ENCODE results near the gene IRF2BPL. TPM values are rescaled to one million over a fixed set of nuclear protein-coding genes. Genes with fewer than 3 reads are reported as not detected.

IRF2BPL gene
- total RNA-seq, 1 experiment from 2014 or later: 83.3 TPM

DNA sequence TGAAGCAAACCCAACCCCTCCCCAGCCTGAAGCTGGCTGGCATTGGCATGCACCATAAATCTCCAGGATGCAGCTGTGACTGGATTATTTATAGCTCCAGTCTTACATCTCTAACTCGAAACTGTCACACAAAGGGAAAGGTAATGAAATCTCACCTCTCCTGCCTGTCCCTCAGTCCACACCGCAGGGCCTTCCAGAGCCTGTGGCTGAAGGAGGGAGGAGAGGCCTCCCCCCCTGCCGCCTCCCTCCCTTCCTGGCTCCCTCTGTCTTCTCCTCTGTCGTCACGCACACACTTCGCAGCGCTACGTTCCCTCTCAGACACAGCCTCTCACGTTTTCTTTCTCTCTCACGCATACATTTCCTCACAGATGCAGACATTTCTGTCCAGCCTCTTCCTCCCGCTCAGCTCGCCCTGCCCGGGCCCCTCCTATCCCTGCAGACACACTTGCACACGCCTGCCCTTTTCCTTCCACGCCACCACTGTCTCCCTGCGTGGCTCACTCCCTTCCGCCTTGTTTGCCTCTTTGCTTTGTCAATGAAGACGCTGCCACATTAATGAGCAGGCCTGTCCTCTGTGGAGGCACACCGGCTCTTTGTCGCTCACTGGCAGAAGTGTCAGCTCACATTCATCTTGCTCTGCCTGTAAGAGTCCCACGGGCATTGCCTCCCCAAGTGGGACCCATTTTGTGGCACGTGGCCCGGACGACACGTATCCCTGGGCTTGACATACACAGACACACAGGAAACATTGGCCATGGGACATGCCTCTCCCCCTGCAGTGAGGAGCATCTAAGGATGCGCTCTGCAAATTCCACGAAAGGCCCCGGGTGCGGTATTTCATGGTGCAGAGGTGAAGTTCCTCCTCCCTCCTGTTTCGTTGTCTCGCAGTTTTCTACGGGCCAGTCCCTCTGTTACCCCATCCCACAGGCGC, 27.9 kb downstream of the IRF2BPL start:
- intact Hi-C loops (cut with micrococcal nuclease; ENCODE audit: unreplicated experiment) (no loop called here), in situ Hi-C loops (cut with HindIII; ENCODE audit: low pct_unique_long_range_greater_than_20kb, low sequenced_read_pairs) (no loop called here)
- DNase-seq (ENCODE audit: low read depth, low spot score) (no peak), ATAC-seq (peak; percentile 31; the same call in 1 of the 2 replicates)
- H3K4me1 ChIP-seq (ENCODE audit: control insufficient read depth, insufficient read depth, low read length): peaks cover 3% of the 10 kb centered on the region
- TF ChIP-seq SIN3A (IDR thresholded peaks at IDR 0.05; ENCODE audit: borderline replicate concordance, insufficient read depth, low read depth, low read length): no peak
- TF ChIP-seq, protein P1, sequence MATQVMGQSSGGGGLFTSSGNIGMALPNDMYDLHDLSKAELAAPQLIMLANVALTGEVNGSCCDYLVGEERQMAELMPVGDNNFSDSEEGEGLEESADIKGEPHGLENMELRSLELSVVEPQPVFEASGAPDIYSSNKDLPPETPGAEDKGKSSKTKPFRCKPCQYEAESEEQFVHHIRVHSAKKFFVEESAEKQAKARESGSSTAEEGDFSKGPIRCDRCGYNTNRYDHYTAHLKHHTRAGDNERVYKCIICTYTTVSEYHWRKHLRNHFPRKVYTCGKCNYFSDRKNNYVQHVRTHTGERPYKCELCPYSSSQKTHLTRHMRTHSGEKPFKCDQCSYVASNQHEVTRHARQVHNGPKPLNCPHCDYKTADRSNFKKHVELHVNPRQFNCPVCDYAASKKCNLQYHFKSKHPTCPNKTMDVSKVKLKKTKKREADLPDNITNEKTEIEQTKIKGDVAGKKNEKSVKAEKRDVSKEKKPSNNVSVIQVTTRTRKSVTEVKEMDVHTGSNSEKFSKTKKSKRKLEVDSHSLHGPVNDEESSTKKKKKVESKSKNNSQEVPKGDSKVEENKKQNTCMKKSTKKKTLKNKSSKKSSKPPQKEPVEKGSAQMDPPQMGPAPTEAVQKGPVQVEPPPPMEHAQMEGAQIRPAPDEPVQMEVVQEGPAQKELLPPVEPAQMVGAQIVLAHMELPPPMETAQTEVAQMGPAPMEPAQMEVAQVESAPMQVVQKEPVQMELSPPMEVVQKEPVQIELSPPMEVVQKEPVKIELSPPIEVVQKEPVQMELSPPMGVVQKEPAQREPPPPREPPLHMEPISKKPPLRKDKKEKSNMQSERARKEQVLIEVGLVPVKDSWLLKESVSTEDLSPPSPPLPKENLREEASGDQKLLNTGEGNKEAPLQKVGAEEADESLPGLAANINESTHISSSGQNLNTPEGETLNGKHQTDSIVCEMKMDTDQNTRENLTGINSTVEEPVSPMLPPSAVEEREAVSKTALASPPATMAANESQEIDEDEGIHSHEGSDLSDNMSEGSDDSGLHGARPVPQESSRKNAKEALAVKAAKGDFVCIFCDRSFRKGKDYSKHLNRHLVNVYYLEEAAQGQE (IDR thresholded peaks at IDR 0.05; ENCODE audit: insufficient read depth in 1 of 2, low read depth in 2 of 2, low read length in 1 of 2): no peak
- no peak for TF ChIP-seq POLR2AphosphoS5 (IDR thresholded peaks at IDR 0.05; ENCODE audit: low read depth, low read length)
- TF ChIP-seq, protein P2, sequence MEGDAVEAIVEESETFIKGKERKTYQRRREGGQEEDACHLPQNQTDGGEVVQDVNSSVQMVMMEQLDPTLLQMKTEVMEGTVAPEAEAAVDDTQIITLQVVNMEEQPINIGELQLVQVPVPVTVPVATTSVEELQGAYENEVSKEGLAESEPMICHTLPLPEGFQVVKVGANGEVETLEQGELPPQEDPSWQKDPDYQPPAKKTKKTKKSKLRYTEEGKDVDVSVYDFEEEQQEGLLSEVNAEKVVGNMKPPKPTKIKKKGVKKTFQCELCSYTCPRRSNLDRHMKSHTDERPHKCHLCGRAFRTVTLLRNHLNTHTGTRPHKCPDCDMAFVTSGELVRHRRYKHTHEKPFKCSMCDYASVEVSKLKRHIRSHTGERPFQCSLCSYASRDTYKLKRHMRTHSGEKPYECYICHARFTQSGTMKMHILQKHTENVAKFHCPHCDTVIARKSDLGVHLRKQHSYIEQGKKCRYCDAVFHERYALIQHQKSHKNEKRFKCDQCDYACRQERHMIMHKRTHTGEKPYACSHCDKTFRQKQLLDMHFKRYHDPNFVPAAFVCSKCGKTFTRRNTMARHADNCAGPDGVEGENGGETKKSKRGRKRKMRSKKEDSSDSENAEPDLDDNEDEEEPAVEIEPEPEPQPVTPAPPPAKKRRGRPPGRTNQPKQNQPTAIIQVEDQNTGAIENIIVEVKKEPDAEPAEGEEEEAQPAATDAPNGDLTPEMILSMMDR (IDR thresholded peaks at IDR 0.05): no peak
- no peak for TF ChIP-seq TCF7L2 (IDR thresholded peaks at IDR 0.05; ENCODE audit: low read depth, low read length)
- POLR2A ChIA-PET: no interaction called here
- H3K9me3 ChIP-seq (ENCODE audit: control insufficient read depth, insufficient read depth, low read depth, low read length): no peaks in the 10 kb centered on the region
- H3K27ac ChIP-seq (ENCODE audit: low read length): no peak overlapping the region
- BruUV-seq (replicated peaks): no TSS peak
- H3K27me3 ChIP-seq (ENCODE audit: control insufficient read depth, insufficient read depth, low read length): no peaks in the 10 kb centered on the region
- CTCF ChIA-PET: no interaction called here
- no peaks in the 10 kb centered on the region for H3K36me3 ChIP-seq (ENCODE audit: control insufficient read depth, insufficient read depth, low read length)
- no peak overlapping the region for H3K4me3 ChIP-seq (ENCODE audit: low read depth in 2 of 2, low read length in 2 of 2)

DNA sequence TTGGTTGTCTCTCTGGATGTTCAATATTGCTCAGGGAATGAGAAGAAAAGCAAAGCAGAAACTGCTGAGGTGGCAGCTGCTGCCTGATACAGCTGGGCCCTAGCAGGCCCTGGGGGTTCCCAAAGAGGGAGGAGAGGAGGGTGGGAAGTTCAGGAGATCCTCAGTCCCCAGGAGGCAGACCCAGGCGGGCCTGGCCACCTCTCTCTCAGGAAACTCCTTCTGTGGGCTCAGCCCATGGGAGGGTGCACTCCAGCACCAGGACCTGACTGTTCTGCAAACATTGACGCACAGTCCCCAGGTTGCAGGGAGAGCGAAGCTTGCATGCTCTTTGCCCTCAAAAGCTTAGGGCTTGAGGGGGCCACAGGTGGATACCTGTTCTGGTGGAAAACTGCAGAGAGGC, 29.6 kb downstream of the IRF2BPL start:
- no peak overlapping the region for H3K4me3 ChIP-seq (ENCODE audit: low read depth in 2 of 2, low read length in 2 of 2)
- no peaks in the 10 kb centered on the region for H3K4me1 ChIP-seq (ENCODE audit: control insufficient read depth, insufficient read depth, low read length)
- DNase-seq (ENCODE audit: low read depth, low spot score) (no peak), ATAC-seq (no peak)
- in situ Hi-C loops (cut with HindIII; ENCODE audit: low pct_unique_long_range_greater_than_20kb, low sequenced_read_pairs) (no loop called here), intact Hi-C loops (cut with micrococcal nuclease; ENCODE audit: unreplicated experiment) (no loop called here)
- no peaks in the 10 kb centered on the region for H3K36me3 ChIP-seq (ENCODE audit: control insufficient read depth, insufficient read depth, low read length)
- H3K27me3 ChIP-seq (ENCODE audit: control insufficient read depth, insufficient read depth, low read length): no peaks in the 10 kb centered on the region
- POLR2A ChIA-PET: no interaction called here
- no peaks in the 10 kb centered on the region for H3K9me3 ChIP-seq (ENCODE audit: control insufficient read depth, insufficient read depth, low read depth, low read length)
- TF ChIP-seq, protein P1 (IDR thresholded peaks at IDR 0.05; ENCODE audit: insufficient read depth in 1 of 2, low read depth in 2 of 2, low read length in 1 of 2): no peak
- TF ChIP-seq SIN3A (IDR thresholded peaks at IDR 0.05; ENCODE audit: borderline replicate concordance, insufficient read depth, low read depth, low read length): no peak
- H3K27ac ChIP-seq (ENCODE audit: low read length): no peak overlapping the region
- CTCF ChIA-PET: no interaction called here
- no TSS peak for BruUV-seq (replicated peaks)

All from Panc1 (cell line).